HepG2 (cell line): ENCODE data around the gene FBXO41.

Experiments used
- KAT8 ChIP-seq: IDR thresholded peaks from 2 replicates; pipeline ENCODE4 v1.6.1; 2016; ENCODE audit warnings: missing genetic modification reagents, missing compliant biosample characterization
- TAF1 ChIP-seq: sonication (generic); formaldehyde crosslinking; IDR thresholded peaks from 2 replicates; pipeline ENCODE4 v1.4.0; 2020; ENCODE audit warnings: missing genetic modification reagents
- ZNF747 ChIP-seq: sonication (generic); formaldehyde crosslinking; IDR thresholded peaks from 2 replicates; pipeline ENCODE4 v1.8.1; 2023; ENCODE audit warnings: missing genetic modification reagents, mild to moderate bottlenecking, borderline replicate concordance
- ZZZ3 ChIP-seq: sonication (generic); formaldehyde crosslinking; IDR thresholded peaks from 2 replicates; pipeline ENCODE4 v1.4.0; 2020; ENCODE audit warnings: missing genetic modification reagents, mild to moderate bottlenecking, borderline replicate concordance
- TF ChIP-seq, protein P1 (sequence below), 2 experiments: fragments of 450-650 bp in 1 of 2; sonication (generic) in 1 of 2; formaldehyde crosslinking; IDR thresholded peaks; 2 replicates each; pipeline versions ENCODE4 v1.5.0 to v1.8.0; 2020 to 2022; ENCODE audit warnings: mild to moderate bottlenecking in 1 of 2, missing genetic modification reagents in 1 of 2
- TF ChIP-seq, protein P2 (sequence below): sonication (generic); formaldehyde crosslinking; IDR thresholded peaks from 2 replicates; pipeline ENCODE4 v1.4.0; 2020; ENCODE audit warnings: missing genetic modification reagents, borderline replicate concordance
- TF ChIP-seq, protein P3 (sequence below): IDR thresholded peaks from 2 replicates; pipeline ENCODE4 v1.6.1; 2012; ENCODE audit warnings: inconsistent platforms

DNA sequence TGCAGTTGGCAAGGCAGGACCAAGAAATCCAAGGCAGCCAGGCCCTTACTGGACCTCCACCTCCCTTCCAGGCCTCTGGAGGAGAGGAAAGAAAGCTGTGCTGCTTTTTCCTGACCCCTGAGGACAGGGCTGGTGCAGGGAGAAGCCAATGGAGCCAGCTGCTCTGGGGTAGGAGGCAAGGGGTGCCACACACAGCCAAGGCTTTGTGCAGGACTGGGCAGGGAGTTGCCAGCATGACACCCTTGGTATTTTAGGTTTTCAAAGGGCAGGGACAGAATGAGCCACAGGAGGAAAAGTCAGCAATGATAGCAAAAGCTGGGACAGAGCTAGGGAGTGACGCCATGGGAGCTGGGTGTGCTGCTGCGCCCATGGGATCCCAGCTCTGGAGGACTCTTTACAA, 27.3 kb downstream of the FBXO41 start:
- TF ChIP-seq, protein P1, sequence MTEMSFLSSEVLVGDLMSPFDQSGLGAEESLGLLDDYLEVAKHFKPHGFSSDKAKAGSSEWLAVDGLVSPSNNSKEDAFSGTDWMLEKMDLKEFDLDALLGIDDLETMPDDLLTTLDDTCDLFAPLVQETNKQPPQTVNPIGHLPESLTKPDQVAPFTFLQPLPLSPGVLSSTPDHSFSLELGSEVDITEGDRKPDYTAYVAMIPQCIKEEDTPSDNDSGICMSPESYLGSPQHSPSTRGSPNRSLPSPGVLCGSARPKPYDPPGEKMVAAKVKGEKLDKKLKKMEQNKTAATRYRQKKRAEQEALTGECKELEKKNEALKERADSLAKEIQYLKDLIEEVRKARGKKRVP (CRISPR knock-in tag; IDR thresholded peaks at IDR 0.05) = no peak
- TF ChIP-seq ZNF747 (no peak), TAF1 (no peak), KAT8 (CRISPR knock-in tag) (no peak), ZZZ3 (CRISPR knock-in tag) (no peak)
- TF ChIP-seq, protein P2, sequence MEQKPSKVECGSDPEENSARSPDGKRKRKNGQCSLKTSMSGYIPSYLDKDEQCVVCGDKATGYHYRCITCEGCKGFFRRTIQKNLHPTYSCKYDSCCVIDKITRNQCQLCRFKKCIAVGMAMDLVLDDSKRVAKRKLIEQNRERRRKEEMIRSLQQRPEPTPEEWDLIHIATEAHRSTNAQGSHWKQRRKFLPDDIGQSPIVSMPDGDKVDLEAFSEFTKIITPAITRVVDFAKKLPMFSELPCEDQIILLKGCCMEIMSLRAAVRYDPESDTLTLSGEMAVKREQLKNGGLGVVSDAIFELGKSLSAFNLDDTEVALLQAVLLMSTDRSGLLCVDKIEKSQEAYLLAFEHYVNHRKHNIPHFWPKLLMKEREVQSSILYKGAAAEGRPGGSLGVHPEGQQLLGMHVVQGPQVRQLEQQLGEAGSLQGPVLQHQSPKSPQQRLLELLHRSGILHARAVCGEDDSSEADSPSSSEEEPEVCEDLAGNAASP (CRISPR knock-in tag) = no peak
- TF ChIP-seq, protein P3, sequence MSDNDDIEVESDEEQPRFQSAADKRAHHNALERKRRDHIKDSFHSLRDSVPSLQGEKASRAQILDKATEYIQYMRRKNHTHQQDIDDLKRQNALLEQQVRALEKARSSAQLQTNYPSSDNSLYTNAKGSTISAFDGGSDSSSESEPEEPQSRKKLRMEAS = no peak
